GM20000 (cell line): ENCODE results near the gene CPB2.

Experiments
- DNase-seq: peaks from one replicate; pipeline ENCODE4 v3.0.0; 2012; ENCODE audit warnings: low spot score
- TF ChIP-seq, protein P1 (sequence below): IDR thresholded peaks from 2 replicates; pipeline ENCODE4 v1.5.1; 2012; ENCODE audit warnings: mild to moderate bottlenecking, control low read depth; ENCODE audit errors: extremely low read depth, missing control alignments

Gene CPB2

DNA sequence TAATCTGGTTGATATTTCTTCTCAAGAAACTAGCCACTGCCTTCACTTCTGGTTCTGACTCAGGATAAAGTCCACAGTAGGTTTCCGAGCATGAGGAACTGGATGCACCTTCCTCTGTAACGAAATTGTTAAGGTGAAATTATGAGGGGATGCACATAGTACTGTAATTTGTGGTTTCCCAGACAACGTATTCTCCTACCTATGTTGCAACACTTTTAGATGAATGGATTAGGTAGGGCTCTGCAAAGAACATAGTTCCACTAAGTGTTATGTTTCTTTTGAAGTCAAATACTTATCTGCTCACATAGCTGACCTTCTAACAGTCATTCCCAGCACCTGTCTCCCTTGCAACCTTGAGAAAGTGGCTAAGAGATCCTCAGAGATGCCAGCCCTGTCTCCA lies 46.6 kb downstream of the CPB2 start:
- TF ChIP-seq, protein P1, sequence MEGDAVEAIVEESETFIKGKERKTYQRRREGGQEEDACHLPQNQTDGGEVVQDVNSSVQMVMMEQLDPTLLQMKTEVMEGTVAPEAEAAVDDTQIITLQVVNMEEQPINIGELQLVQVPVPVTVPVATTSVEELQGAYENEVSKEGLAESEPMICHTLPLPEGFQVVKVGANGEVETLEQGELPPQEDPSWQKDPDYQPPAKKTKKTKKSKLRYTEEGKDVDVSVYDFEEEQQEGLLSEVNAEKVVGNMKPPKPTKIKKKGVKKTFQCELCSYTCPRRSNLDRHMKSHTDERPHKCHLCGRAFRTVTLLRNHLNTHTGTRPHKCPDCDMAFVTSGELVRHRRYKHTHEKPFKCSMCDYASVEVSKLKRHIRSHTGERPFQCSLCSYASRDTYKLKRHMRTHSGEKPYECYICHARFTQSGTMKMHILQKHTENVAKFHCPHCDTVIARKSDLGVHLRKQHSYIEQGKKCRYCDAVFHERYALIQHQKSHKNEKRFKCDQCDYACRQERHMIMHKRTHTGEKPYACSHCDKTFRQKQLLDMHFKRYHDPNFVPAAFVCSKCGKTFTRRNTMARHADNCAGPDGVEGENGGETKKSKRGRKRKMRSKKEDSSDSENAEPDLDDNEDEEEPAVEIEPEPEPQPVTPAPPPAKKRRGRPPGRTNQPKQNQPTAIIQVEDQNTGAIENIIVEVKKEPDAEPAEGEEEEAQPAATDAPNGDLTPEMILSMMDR, result no peak
- no peak for DNase-seq

DNA sequence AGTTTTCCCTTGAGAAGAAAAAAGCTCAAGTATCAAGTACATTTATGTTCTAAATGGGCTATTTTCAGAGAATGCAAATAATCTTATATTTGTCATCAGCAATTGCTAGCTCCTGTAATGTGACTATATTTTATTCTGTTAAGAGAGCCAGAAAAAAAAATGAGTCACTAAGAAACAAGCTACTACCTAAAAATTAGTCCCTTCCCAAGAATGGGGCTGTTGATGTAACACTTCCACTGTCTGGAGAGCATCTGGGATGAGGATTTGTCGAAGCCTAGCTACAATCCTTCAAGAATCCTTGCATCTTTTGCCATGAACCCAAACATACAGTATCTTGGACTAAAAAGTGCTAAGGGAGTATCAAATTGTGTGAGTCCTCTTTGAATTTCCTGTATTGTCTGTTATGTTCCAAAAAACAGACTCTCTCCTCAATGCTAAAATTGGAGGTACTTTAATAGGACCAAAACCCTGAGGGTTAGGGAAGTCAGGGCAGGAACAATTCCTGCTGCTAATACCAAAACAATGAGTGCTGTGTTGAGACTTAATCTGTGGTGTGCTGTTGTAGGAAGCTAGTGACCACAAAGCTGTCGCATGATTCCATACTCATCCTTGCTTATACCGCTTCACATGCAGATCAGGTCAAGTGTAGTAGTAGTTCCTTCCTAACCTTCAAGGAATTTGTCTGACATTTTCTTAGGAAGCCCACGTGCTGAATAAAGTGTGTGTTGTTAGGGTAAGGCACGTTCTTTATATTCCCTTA lies 47.4 kb downstream of the CPB2 start:
- no peak for DNase-seq
- TF ChIP-seq, protein P1, result no peak

DNA sequence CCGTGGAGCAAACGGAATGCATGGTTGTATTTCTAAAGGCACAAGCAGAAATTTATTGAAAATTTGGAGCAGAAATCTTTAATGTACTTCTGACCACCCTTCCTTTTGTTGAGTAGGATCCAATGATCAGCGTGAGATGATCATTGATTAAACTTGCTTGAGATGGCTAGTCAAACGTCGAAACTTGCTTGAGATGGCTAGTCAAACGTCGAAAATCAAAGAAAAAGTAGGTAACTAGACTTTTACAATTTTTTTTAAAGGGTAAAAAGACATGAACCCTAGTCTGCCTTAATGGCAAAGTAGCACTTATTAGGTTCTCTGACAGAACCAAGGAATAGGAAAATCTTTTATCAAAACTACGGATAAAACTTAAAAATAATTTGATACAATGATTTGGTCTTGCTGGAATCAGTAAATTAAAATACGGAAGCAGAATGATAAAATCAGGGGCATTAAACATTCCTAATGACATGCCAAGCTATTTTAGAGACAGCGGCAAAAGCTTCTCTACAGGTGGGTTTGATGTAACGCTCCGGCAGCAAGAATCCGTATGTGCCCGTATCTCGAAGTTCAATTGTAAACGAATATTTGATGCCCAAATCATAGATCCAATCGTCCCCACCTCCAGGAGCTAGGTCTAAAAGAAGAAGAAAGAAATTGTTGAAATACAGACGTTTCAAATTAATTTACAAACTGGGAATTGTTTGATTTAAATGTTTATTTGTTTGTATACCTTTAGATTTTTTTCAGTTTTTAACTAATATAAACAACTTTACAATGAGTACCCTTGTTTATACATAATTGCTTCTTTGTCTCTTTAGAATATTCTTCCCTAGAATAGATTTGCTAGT lies 51.4 kb downstream of the CPB2 start:
- TF ChIP-seq, protein P1, result no peak
- no peak for DNase-seq

DNA sequence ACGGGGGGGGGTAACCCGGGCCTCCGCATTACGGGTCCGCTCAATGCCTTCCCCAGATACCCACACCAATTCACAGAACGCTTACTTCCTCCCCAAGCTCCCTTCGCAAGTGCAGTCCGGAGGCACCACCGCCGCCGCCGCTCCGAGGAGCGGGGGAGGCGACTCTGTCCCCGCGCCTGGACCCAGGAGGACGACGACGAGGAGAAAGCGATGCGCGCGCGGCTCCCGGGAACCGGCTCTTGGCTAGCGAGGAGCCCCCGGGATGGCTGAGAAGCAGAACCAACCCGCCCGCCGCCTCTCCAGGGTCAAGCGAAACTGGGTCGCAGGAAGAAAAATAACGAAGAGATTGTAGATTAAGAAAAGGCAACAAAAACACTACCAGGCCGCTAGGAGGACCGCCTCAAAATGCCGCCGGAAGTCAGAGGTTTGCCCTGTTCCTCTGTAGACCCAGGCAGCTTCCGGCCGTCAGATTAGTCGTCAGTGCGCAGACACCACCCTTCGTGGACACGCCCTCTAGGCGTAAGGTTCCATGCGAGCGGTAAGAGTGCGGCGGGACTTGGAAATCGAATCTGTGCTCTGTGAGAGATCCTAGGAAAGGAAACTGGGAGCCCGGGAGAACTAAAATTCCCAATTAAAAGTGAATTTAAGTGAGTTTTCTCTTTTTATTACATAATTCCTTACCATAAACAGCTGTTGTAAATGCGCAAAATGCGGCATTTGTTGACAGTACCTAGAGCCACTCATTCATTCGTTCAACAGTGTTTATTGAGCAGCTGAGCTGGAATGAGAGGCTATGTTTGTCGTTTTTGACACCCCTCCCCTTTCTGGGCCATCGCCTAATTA lies 52.3 kb downstream of the CPB2 start, which contains the start of gene ZC3H13:
Gene ZC3H13 (minus strand): TSS at position 428 of the 843 bp plus-strand sequence. CDS start 7,239 bp downstream, outside the sequence.
- TF ChIP-seq, protein P1, result no peak

DNA sequence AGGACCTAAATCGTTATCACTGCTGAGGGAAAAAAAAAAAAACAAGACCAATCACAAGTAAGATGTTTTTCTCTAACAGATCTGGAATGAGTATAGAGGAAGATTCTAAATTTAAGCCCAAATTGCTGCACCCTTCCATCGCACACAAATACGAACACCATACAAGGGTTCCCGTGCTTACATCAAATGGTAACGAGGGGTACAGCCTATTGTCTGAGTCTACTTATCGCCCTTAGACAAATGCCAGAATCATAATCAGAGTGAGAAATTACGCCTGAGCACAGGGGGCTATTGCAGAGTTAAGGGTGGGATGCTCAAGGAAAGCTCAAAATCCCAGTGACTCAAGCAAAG lies 52.9 kb downstream of the CPB2 start:
- TF ChIP-seq, protein P1, result no peak
- no peak for DNase-seq

More for the DNA sequence above, 52.3 kb downstream of the CPB2 start, which contains the start of gene ZC3H13:
- DNase-seq, result peak; percentile 91

DNA sequence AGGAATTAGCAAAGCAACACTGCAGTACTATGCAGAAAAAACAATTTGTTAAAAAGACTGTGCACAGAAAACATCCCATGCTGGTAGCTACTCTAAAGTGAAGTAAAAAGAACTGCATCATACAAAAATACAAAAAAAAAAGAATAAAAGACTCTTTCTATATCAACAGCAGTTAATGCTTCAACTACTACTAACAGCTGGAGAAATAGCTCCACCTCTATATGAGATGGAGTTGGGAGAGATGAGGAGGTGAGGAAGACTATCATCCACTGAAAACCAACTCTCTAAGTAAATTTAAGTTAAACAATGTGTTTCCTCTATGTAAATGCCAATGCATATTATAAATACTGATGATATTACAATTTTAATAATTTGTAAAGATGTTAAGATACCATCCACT lies 54.1 kb downstream of the CPB2 start:
- DNase-seq, result no peak
- TF ChIP-seq, protein P1, result no peak
